Measurements from ENCODE around the gene ESPL1. TPM values are rescaled to one million over a fixed set of nuclear protein-coding genes. Genes with fewer than 3 reads are reported as not detected.
A peak's percentile ranks its signal among the peaks of the same experiment; 100 is the strongest.

Gene ESPL1
- total and polyA plus RNA-seq, 2 donors (not counting 3 experiments of a cell fraction or from before 2014, with no cell fraction given), result 16.2 to 42.7 TPM

DNA sequence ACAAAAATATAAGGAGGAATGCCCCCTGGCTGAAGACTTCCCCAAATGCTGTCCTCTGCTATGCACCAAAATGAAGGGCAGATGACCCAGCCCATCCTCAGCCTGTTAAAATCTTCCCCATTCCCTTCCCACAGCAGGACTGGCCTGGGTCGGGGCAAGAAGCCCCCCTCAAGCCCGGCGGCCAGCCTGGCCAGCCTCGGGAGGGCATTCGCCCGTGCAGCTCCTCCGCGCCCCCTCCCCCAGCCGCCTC is 36.5 kb upstream of the ESPL1 start:
- Histone ChIP-seq H3K9me3 (replicated peaks; ENCODE audit: control insufficient read depth, insufficient read depth, low read length) (no peaks in the 10 kb centered on the region), H3K79me2 (ENCODE audit: control insufficient read depth, insufficient read depth, low read length) (no peaks in the 10 kb centered on the region), H3K9me1 (replicated peaks; ENCODE audit: control insufficient read depth, extremely low read depth, insufficient read depth, low read length) (no peaks in the 10 kb centered on the region), H4K20me1 (replicated peaks; ENCODE audit: control insufficient read depth, extremely low read depth, insufficient read depth, low read length) (no peaks in the 10 kb centered on the region), H3K36me3 (ENCODE audit: control insufficient read depth in 2 of 2, extremely low read depth in 1 of 2, insufficient read depth in 2 of 2, low read length in 2 of 2) (no peaks in the 10 kb centered on the region), H3K27me3 (ENCODE audit: control insufficient read depth in 2 of 2, insufficient read depth in 2 of 2, low read length in 2 of 2) (peaks cover 12 to 20% of the 10 kb centered on the region in 2 experiments), H2AFZ (ENCODE audit: low read depth, low read length) (peak overlapping the region; percentile 57), H3K9ac (replicated peaks; ENCODE audit: extremely low read depth, insufficient read depth, low read length) (peak overlapping the region; percentile 23), H3K27ac (ENCODE audit: insufficient read depth, low read depth, low read length) (no peak overlapping the region), H3K4me1 (ENCODE audit: control insufficient read depth, extremely low read depth, insufficient read depth, low read length) (no peaks in the 10 kb centered on the region), H3K4me3 (replicated peaks in 1 of 3; ENCODE audit: insufficient read depth in 1 of 3, low read depth in 1 of 3, low read length in 3 of 3) (peak overlapping the region in 2 of 3 experiments; percentile 17 to 53), H3K4me2 (ENCODE audit: insufficient read depth, low read length) (peak overlapping the region; percentile 64)
- ChIA-PET POLR2A (no interaction called here), CTCF (interaction anchor here (0.5 kb wide), 1 partner anchor 34 kb away, joined by 3 read pairs; no protein-coding TSS in a partner anchor)
- intact Hi-C loops (cut with micrococcal nuclease), result no loop called here
- TF ChIP-seq POLR2A (IDR thresholded peaks at IDR 0.05; ENCODE audit: low read depth, low read length) (no peak), JUN (IDR thresholded peaks at IDR 0.05; ENCODE audit: borderline replicate concordance, insufficient read depth, insufficient read length, low read depth) (no peak), EZH2 (IDR thresholded peaks at IDR 0.05; ENCODE audit: borderline replicate concordance, low read depth, low read length, severe bottlenecking) (peak; percentile 53), FOS (IDR thresholded peaks at IDR 0.05; ENCODE audit: borderline replicate concordance, insufficient read depth, low read length) (no peak)
- TF ChIP-seq, protein P1, sequence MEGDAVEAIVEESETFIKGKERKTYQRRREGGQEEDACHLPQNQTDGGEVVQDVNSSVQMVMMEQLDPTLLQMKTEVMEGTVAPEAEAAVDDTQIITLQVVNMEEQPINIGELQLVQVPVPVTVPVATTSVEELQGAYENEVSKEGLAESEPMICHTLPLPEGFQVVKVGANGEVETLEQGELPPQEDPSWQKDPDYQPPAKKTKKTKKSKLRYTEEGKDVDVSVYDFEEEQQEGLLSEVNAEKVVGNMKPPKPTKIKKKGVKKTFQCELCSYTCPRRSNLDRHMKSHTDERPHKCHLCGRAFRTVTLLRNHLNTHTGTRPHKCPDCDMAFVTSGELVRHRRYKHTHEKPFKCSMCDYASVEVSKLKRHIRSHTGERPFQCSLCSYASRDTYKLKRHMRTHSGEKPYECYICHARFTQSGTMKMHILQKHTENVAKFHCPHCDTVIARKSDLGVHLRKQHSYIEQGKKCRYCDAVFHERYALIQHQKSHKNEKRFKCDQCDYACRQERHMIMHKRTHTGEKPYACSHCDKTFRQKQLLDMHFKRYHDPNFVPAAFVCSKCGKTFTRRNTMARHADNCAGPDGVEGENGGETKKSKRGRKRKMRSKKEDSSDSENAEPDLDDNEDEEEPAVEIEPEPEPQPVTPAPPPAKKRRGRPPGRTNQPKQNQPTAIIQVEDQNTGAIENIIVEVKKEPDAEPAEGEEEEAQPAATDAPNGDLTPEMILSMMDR (IDR thresholded peaks at IDR 0.05; ENCODE audit: extremely low read depth in 1 of 2, insufficient read depth in 1 of 2, low read depth in 1 of 2, low read length in 2 of 2), result no peak
- DNase-seq (ENCODE audit: low read depth, low spot score) (no peak), FAIRE-seq (no peak)
- dilution Hi-C loops (cut with MboI; ENCODE audit: extremely low pct_ligation_motif_present, low sequenced_read_pairs), result no loop called here
- no TSS peak for BruUV-seq (replicated peaks)

DNA sequence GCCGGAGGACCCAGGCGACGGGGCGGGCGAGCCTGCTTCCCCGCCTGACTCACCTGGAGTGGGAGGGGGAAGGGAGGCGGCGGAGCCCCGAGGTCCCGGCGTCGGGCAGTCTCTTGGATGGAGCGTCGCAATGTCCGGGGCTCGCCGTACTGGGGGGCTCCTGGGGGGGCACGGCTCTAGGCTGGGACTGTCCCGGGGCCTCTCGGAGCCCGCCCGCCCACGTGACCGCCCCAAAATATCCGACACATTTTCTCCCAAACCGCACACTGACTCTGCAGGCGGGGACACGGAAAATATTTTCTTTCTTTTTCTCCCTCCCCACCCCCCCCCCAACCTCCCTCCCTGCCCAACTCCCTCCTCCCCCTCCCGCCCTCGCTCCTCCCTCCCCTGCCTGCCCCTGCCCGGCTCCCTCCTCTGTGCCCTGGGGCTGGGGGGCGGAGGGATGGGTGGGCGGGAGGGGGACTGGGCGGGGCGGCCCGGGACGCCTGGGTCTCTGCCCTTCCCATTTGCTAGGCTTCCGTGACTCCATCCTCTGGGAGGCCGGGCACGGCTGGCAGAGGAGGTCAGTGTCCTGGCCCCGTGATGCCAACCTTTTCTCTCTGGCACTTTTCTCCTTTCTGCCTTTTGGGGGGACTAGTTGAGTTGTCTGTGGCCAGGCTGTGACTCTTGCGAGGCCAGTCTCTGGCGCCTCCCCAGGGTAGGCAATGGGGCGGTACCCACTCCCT is 36.0 kb upstream of the ESPL1 start, which contains the start of gene RARG:
Gene RARG (minus strand): TSS at position 289 of the 725 bp plus-strand sequence. CDS start 4,664 bp downstream, outside the sequence.
- no peaks in the 10 kb centered on the region for H3K36me3 ChIP-seq (ENCODE audit: control insufficient read depth in 2 of 2, extremely low read depth in 1 of 2, insufficient read depth in 2 of 2, low read length in 2 of 2)
- no peaks in the 10 kb centered on the region for H3K79me2 ChIP-seq (ENCODE audit: control insufficient read depth, insufficient read depth, low read length)
- no peak for FAIRE-seq
- peak within 1 kb of the TSS; percentile 64 for H3K4me2 ChIP-seq (ENCODE audit: insufficient read depth, low read length)
- DNase-seq (ENCODE audit: low read depth, low spot score), result no peak
- TF ChIP-seq MYC (IDR thresholded peaks at IDR 0.05; ENCODE audit: low read depth, low read length) (no peak), EZH2 (IDR thresholded peaks at IDR 0.05; ENCODE audit: borderline replicate concordance, low read depth, low read length, severe bottlenecking) (peak; percentile 10), JUN (IDR thresholded peaks at IDR 0.05; ENCODE audit: borderline replicate concordance, insufficient read depth, insufficient read length, low read depth) (no peak), POLR2AphosphoS5 (IDR thresholded peaks at IDR 0.05; ENCODE audit: insufficient read depth, low read depth, low read length) (no peak)
- TF ChIP-seq, protein P2, sequence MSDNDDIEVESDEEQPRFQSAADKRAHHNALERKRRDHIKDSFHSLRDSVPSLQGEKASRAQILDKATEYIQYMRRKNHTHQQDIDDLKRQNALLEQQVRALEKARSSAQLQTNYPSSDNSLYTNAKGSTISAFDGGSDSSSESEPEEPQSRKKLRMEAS (IDR thresholded peaks at IDR 0.05; ENCODE audit: insufficient read depth, insufficient read length), result no peak
- intact Hi-C loops (cut with micrococcal nuclease) (no loop called here), dilution Hi-C loops (cut with MboI; ENCODE audit: extremely low pct_ligation_motif_present, low sequenced_read_pairs) (no loop called here)
- no peaks in the 10 kb centered on the region for H3K9me3 ChIP-seq (replicated peaks; ENCODE audit: control insufficient read depth, insufficient read depth, low read length)
- peak within 1 kb of the TSS; percentile 57 for H2AFZ ChIP-seq (ENCODE audit: low read depth, low read length)
- no TSS peak for BruUV-seq (replicated peaks)
- ChIA-PET POLR2A (no interaction called here), CTCF (interaction anchor here (0.5 kb wide), 1 partner anchor 34 kb away, joined by 3 read pairs; no protein-coding TSS in a partner anchor)
- peaks cover 16 to 22% of the 10 kb centered on the region in 2 experiments for H3K27me3 ChIP-seq (ENCODE audit: control insufficient read depth in 2 of 2, insufficient read depth in 2 of 2, low read length in 2 of 2)
- no peaks in the 10 kb centered on the region for H3K4me1 ChIP-seq (ENCODE audit: control insufficient read depth, extremely low read depth, insufficient read depth, low read length)
- H3K4me3 ChIP-seq (replicated peaks in 1 of 3; ENCODE audit: insufficient read depth in 1 of 3, low read depth in 1 of 3, low read length in 3 of 3), result peak within 1 kb of the TSS in 2 of 3 experiments; percentile 17 to 53
- H3K9ac ChIP-seq (replicated peaks; ENCODE audit: extremely low read depth, insufficient read depth, low read length), result peak within 1 kb of the TSS; percentile 23
- no peak within 1 kb of the TSS for H3K27ac ChIP-seq (ENCODE audit: insufficient read depth, low read depth, low read length)
- no peaks in the 10 kb centered on the region for H4K20me1 ChIP-seq (replicated peaks; ENCODE audit: control insufficient read depth, extremely low read depth, insufficient read depth, low read length)
- H3K9me1 ChIP-seq (replicated peaks; ENCODE audit: control insufficient read depth, extremely low read depth, insufficient read depth, low read length), result no peaks in the 10 kb centered on the region
